Measurements from ENCODE around the gene CLASP1.

DNA sequence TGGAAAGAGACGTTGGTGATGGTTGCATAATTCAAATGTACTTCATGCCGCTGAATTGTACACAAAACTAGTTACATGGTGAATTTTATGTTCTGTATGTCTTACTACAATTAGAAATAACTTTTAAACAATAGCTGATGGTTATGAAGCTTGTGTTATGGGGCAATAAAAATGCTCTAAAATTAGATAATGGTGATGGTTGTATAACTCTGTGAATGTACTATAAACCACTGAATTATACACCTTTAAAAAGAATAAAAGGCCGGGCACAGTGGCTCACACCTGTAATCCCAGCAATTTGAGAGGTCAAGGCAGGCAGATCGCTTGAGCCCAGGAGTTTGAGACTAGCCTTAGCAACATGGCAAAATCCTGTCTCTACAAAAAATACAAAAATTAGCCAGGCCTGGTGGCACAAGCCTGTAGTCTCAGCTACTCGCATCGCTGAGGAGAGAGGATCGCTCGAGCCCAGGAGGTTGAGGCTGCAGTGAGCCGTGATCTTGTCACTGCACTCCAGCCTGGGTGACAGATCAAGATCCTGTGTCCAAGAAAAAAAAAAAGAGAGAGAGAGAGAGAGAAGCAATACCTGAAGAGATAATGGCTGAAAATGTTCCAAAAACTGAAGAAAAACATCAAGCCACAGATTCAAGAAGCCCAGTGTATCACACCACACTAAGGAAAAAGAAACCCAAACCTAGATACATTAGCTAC is 112.3 kb downstream of the CLASP1 start:
- TF ChIP-seq CTCF (conservative IDR thresholded peaks at IDR 0.05; ENCODE audit: low read depth in 2 of 2) (no peak), EZH2phosphoT487 (IDR thresholded peaks at IDR 0.05; ENCODE audit: unreplicated experiment) (no peak), EZH2 (IDR thresholded peaks at IDR 0.05; ENCODE audit: low read depth, unreplicated experiment) (no peak), CREB1 (CRISPR knock-in tag; IDR thresholded peaks at IDR 0.05; ENCODE audit: low read depth) (no peak), POLR2AphosphoS5 (IDR thresholded peaks at IDR 0.05; ENCODE audit: low read depth) (no peak), ZNF114 (CRISPR knock-in tag; IDR thresholded peaks at IDR 0.05) (no peak), NANOG (IDR thresholded peaks at IDR 0.05; ENCODE audit: borderline replicate concordance) (no peak), STAT1 (IDR thresholded peaks at IDR 0.05; ENCODE audit: unreplicated experiment) (no peak), ETS1 (IDR thresholded peaks at IDR 0.05) (no peak), JUNB (IDR thresholded peaks at IDR 0.05; ENCODE audit: unreplicated experiment) (no peak), ZNF331 (CRISPR knock-in tag; IDR thresholded peaks at IDR 0.05; ENCODE audit: low read depth) (no peak)
- TF ChIP-seq, protein P1, sequence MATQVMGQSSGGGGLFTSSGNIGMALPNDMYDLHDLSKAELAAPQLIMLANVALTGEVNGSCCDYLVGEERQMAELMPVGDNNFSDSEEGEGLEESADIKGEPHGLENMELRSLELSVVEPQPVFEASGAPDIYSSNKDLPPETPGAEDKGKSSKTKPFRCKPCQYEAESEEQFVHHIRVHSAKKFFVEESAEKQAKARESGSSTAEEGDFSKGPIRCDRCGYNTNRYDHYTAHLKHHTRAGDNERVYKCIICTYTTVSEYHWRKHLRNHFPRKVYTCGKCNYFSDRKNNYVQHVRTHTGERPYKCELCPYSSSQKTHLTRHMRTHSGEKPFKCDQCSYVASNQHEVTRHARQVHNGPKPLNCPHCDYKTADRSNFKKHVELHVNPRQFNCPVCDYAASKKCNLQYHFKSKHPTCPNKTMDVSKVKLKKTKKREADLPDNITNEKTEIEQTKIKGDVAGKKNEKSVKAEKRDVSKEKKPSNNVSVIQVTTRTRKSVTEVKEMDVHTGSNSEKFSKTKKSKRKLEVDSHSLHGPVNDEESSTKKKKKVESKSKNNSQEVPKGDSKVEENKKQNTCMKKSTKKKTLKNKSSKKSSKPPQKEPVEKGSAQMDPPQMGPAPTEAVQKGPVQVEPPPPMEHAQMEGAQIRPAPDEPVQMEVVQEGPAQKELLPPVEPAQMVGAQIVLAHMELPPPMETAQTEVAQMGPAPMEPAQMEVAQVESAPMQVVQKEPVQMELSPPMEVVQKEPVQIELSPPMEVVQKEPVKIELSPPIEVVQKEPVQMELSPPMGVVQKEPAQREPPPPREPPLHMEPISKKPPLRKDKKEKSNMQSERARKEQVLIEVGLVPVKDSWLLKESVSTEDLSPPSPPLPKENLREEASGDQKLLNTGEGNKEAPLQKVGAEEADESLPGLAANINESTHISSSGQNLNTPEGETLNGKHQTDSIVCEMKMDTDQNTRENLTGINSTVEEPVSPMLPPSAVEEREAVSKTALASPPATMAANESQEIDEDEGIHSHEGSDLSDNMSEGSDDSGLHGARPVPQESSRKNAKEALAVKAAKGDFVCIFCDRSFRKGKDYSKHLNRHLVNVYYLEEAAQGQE (IDR thresholded peaks at IDR 0.05; ENCODE audit: unreplicated experiment), result no peak
- TF ChIP-seq, protein P2, sequence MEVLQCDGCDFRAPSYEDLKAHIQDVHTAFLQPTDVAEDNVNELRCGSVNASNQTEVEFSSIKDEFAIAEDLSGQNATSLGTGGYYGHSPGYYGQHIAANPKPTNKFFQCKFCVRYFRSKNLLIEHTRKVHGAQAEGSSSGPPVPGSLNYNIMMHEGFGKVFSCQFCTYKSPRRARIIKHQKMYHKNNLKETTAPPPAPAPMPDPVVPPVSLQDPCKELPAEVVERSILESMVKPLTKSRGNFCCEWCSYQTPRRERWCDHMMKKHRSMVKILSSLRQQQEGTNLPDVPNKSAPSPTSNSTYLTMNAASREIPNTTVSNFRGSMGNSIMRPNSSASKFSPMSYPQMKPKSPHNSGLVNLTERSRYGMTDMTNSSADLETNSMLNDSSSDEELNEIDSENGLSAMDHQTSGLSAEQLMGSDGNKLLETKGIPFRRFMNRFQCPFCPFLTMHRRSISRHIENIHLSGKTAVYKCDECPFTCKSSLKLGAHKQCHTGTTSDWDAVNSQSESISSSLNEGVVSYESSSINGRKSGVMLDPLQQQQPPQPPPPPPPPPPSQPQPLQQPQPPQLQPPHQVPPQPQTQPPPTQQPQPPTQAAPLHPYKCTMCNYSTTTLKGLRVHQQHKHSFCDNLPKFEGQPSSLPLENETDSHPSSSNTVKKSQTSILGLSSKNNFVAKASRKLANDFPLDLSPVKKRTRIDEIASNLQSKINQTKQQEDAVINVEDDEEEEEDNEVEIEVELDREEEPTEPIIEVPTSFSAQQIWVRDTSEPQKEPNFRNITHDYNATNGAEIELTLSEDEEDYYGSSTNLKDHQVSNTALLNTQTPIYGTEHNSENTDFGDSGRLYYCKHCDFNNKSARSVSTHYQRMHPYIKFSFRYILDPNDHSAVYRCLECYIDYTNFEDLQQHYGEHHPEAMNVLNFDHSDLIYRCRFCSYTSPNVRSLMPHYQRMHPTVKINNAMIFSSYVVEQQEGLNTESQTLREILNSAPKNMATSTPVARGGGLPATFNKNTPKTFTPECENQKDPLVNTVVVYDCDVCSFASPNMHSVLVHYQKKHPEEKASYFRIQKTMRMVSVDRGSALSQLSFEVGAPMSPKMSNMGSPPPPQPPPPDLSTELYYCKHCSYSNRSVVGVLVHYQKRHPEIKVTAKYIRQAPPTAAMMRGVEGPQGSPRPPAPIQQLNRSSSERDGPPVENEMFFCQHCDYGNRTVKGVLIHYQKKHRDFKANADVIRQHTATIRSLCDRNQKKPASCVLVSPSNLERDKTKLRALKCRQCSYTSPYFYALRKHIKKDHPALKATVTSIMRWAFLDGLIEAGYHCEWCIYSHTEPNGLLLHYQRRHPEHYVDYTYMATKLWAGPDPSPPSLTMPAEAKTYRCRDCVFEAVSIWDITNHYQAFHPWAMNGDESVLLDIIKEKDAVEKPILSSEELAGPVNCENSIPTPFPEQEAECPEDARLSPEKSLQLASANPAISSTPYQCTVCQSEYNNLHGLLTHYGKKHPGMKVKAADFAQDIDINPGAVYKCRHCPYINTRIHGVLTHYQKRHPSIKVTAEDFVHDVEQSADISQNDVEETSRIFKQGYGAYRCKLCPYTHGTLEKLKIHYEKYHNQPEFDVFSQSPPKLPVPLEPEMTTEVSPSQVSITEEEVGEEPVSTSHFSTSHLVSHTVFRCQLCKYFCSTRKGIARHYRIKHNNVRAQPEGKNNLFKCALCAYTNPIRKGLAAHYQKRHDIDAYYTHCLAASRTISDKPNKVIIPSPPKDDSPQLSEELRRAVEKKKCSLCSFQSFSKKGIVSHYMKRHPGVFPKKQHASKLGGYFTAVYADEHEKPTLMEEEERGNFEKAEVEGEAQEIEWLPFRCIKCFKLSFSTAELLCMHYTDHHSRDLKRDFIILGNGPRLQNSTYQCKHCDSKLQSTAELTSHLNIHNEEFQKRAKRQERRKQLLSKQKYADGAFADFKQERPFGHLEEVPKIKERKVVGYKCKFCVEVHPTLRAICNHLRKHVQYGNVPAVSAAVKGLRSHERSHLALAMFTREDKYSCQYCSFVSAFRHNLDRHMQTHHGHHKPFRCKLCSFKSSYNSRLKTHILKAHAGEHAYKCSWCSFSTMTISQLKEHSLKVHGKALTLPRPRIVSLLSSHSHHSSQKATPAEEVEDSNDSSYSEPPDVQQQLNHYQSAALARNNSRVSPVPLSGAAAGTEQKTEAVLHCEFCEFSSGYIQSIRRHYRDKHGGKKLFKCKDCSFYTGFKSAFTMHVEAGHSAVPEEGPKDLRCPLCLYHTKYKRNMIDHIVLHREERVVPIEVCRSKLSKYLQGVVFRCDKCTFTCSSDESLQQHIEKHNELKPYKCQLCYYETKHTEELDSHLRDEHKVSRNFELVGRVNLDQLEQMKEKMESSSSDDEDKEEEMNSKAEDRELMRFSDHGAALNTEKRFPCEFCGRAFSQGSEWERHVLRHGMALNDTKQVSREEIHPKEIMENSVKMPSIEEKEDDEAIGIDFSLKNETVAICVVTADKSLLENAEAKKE (CRISPR knock-in tag; IDR thresholded peaks at IDR 0.05), result no peak
